ENCODE measurements around the gene STAG2. TPM values are rescaled to one million over a fixed set of nuclear protein-coding genes. Genes with fewer than 3 reads are reported as not detected.

Gene STAG2
- total RNA-seq, 1 experiment from 2014 or later: 66.3 TPM

- CTCF ChIA-PET: no interaction called here
- RAD21 ChIA-PET (ENCODE audit: low non-redundant PET in 1 of 2, low total read pairs in 2 of 2, uncharacterized antibody in 2 of 2, unreplicated experiment in 2 of 2): no interaction called here
- H2AFZ ChIP-seq (ENCODE audit: low read depth, low read length, poor library complexity, severe bottlenecking): no peak overlapping the region
- H3K9ac ChIP-seq (ENCODE audit: low read length): no peak overlapping the region
- DNase-seq (ENCODE audit: low read depth, low spot score): no peak
- no TSS peak for BruUV-seq (replicated peaks)
- H3K4me3 ChIP-seq (replicated peaks in 1 of 2; ENCODE audit: low read depth in 1 of 2, low read length in 2 of 2): no peak overlapping the region
- no peak for TF ChIP-seq JUND (IDR thresholded peaks at IDR 0.05)
- TF ChIP-seq ZFX (IDR thresholded peaks at IDR 0.05): no peak
- TF ChIP-seq EGR1 (IDR thresholded peaks at IDR 0.05; ENCODE audit: low read depth): no peak
- TF ChIP-seq, protein P1, sequence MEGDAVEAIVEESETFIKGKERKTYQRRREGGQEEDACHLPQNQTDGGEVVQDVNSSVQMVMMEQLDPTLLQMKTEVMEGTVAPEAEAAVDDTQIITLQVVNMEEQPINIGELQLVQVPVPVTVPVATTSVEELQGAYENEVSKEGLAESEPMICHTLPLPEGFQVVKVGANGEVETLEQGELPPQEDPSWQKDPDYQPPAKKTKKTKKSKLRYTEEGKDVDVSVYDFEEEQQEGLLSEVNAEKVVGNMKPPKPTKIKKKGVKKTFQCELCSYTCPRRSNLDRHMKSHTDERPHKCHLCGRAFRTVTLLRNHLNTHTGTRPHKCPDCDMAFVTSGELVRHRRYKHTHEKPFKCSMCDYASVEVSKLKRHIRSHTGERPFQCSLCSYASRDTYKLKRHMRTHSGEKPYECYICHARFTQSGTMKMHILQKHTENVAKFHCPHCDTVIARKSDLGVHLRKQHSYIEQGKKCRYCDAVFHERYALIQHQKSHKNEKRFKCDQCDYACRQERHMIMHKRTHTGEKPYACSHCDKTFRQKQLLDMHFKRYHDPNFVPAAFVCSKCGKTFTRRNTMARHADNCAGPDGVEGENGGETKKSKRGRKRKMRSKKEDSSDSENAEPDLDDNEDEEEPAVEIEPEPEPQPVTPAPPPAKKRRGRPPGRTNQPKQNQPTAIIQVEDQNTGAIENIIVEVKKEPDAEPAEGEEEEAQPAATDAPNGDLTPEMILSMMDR (IDR thresholded peaks at IDR 0.05 in 2 of 3, conservative IDR thresholded peaks at IDR 0.05 in 1 of 3; ENCODE audit: borderline replicate concordance in 1 of 3, insufficient read depth in 1 of 3, low read depth in 2 of 3, low read length in 2 of 3): no peak
- TF ChIP-seq RAD21 (IDR thresholded peaks at IDR 0.05; ENCODE audit: low read depth): no peak
- TF ChIP-seq ZNF274 (IDR thresholded peaks at IDR 0.05; ENCODE audit: low read depth, low read length): no peak
- TF ChIP-seq POLR2A (IDR thresholded peaks at IDR 0.05; ENCODE audit: borderline replicate concordance, extremely low read depth, insufficient read depth, insufficient read length): no peak
- TF ChIP-seq, protein P2, sequence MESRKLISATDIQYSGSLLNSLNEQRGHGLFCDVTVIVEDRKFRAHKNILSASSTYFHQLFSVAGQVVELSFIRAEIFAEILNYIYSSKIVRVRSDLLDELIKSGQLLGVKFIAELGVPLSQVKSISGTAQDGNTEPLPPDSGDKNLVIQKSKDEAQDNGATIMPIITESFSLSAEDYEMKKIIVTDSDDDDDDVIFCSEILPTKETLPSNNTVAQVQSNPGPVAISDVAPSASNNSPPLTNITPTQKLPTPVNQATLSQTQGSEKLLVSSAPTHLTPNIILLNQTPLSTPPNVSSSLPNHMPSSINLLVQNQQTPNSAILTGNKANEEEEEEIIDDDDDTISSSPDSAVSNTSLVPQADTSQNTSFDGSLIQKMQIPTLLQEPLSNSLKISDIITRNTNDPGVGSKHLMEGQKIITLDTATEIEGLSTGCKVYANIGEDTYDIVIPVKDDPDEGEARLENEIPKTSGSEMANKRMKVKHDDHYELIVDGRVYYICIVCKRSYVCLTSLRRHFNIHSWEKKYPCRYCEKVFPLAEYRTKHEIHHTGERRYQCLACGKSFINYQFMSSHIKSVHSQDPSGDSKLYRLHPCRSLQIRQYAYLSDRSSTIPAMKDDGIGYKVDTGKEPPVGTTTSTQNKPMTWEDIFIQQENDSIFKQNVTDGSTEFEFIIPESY (IDR thresholded peaks at IDR 0.05; ENCODE audit: extremely low read depth, insufficient replicate concordance, low read length): no peak
- no peak for TF ChIP-seq REST (IDR thresholded peaks at IDR 0.05; ENCODE audit: low read depth)
- no peak for TF ChIP-seq SRF (IDR thresholded peaks at IDR 0.05; ENCODE audit: low read depth)
- TF ChIP-seq YY1 (IDR thresholded peaks at IDR 0.05; ENCODE audit: extremely low read depth, insufficient replicate concordance, low read depth, low read length): no peak
- no peak for TF ChIP-seq POLR2AphosphoS5 (IDR thresholded peaks at IDR 0.05; ENCODE audit: low read depth, low read length)
- no peak for TF ChIP-seq MAX (IDR thresholded peaks at IDR 0.05)
- TF ChIP-seq TCF7L2 (IDR thresholded peaks at IDR 0.05; ENCODE audit: borderline replicate concordance, extremely low read depth, insufficient read depth, insufficient read length): no peak
- TF ChIP-seq SP1 (IDR thresholded peaks at IDR 0.05; ENCODE audit: low read depth): no peak
- TF ChIP-seq SIN3A (IDR thresholded peaks at IDR 0.05; ENCODE audit: low read depth): no peak
- H3K4me2 ChIP-seq (ENCODE audit: low read length): no peak overlapping the region
- no peaks in the 10 kb centered on the region for H3K27me3 ChIP-seq (ENCODE audit: insufficient read depth, low read length)
- intact Hi-C loops (cut with micrococcal nuclease): no loop called here
- no peaks in the 10 kb centered on the region for H3K9me3 ChIP-seq (ENCODE audit: control insufficient read depth in 1 of 2, insufficient read depth in 1 of 2, low read depth in 1 of 2, low read length in 2 of 2)
- H3K27ac ChIP-seq (ENCODE audit: low read depth, low read length): no peak overlapping the region
- peaks cover 85% of the 10 kb centered on the region for H3K79me2 ChIP-seq (ENCODE audit: insufficient read depth, low read length)
- POLR2A ChIA-PET: no interaction called here
- no peak for ATAC-seq
- H3K36me3 ChIP-seq (ENCODE audit: control insufficient read depth in 1 of 2, insufficient read depth in 2 of 2, low read length in 2 of 2): no peaks in the 10 kb centered on the region
- H3K9me2 ChIP-seq (ENCODE audit: insufficient read depth): no peaks in the 10 kb centered on the region
- peaks cover 9 to 42% of the 10 kb centered on the region in 2 experiments for H3K4me1 ChIP-seq (ENCODE audit: control insufficient read depth in 1 of 2, insufficient read depth in 2 of 2, low read length in 2 of 2)
- no peaks in the 10 kb centered on the region for H4K20me1 ChIP-seq (ENCODE audit: insufficient read depth)
These were observed 4.2 kb downstream of the STAG2 start for GRCh38 chrX:123965712-123966111.

All from HCT116 (cell line).